Transverse colon (tissue), 4 donors: ENCODE results near the gene SERPINA1.

Experiments
- CTCF ChIP-seq, 5 experiments: fragments of 200-600 bp in 3 of 5; fragments of 450-650 bp in 2 of 5; sonication (generic) in 3 of 5; IDR thresholded peaks; 1 replicate in 2 of 5; 2 replicates in 3 of 5; pipeline ENCODE4 v1.5.1; 2016 to 2017; ENCODE audit warnings: antibody characterized with exemption in 5 of 5, inconsistent platforms in 3 of 5, mild to moderate bottlenecking in 2 of 5, moderate library complexity in 1 of 5
- EP300 ChIP-seq: sonication (generic); formaldehyde crosslinking; IDR thresholded peaks from one replicate; pipeline ENCODE4 v1.6.1; 2017; ENCODE audit warnings: antibody characterized with exemption, low read depth
- POLR2A ChIP-seq: fragments of 450-650 bp; IDR thresholded peaks from one replicate; pipeline ENCODE4 v1.6.1; 2016; ENCODE audit warnings: antibody characterized with exemption, mild to moderate bottlenecking, moderate library complexity
- POLR2AphosphoS5 ChIP-seq, 3 donors: sonication (generic); formaldehyde crosslinking; IDR thresholded peaks; one replicate each; pipeline ENCODE4 v1.6.1; 2016; ENCODE audit warnings: antibody characterized with exemption in 3 of 3

GRCh38 chr14:94332587-94332986 is 55.8 kb downstream of the SERPINA1 start:
- TF ChIP-seq CTCF (IDR thresholded peaks at IDR 0.05) (no peak), POLR2A (no peak), EP300 (no peak), POLR2AphosphoS5 (IDR thresholded peaks at IDR 0.05) (no peak)
